Measurements from ENCODE around the gene EMC9. TPM values are rescaled to one million over a fixed set of nuclear protein-coding genes. Genes with fewer than 3 reads are reported as not detected.

The EMC9 gene
- total and polyA plus RNA-seq, 2 of the 8 experiments (the other 6 are each of a cell fraction or from before 2014, with no cell fraction given) = 38.4 to 47.2 TPM

DNA sequence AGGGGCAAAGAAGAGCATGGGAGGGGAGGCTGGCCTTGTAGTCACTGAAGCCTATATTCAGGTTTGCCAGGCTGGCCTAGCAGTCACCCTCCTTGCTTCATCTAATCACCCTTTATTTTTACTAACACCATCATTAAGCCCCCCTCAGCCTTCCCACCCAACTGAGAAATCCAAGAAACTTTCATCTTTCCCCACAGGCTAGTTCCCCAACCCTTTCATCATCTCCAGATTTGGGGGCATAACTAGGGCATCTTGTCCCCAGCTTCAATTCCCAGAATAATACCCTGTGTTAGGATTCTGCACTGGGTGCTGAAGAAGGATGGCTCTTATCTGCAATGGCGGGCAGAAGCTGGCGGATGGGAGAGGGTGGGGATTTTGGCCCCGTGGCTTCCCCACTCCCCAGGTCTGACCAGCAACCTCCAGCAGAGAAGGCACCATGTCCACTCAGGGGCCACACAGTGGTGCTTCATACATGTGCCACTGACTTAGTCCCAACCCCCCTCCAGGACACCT lies 40.4 kb downstream of the EMC9 start:
- no peaks in the 10 kb centered on the region for H3K27me3 ChIP-seq (replicated peaks in 1 of 4; ENCODE audit: control insufficient read depth in 3 of 4, extremely low read depth in 1 of 4, insufficient read depth in 3 of 4, low read length in 3 of 4)
- H2AFZ ChIP-seq (ENCODE audit: low read length) = no peak overlapping the region
- no peak overlapping the region for H4K91ac ChIP-seq (replicated peaks; ENCODE audit: insufficient read length, low read length)
- no peak overlapping the region for H2BK5ac ChIP-seq (ENCODE audit: low read depth, low read length)
- H3K18ac ChIP-seq (ENCODE audit: extremely low read depth, low read length) = no peak overlapping the region
- no peak overlapping the region for H3K14ac ChIP-seq (ENCODE audit: insufficient read length)
- H3K9me3 ChIP-seq (ENCODE audit: insufficient read depth in 2 of 2, low read depth in 1 of 2, low read length in 1 of 2) = peaks cover 7% of the 10 kb centered on the region in 2 experiments; a peak in 3 of 4 replicates
- H3K27ac ChIP-seq (ENCODE audit: low read depth, low read length) = no peak overlapping the region
- H2AK5ac ChIP-seq (ENCODE audit: low read depth, low read length) = no peak overlapping the region
- no peaks in the 10 kb centered on the region for H3K4me1 ChIP-seq (replicated peaks in 1 of 4; ENCODE audit: control insufficient read depth in 3 of 4, insufficient read depth in 4 of 4, low read length in 3 of 4)
- no peak overlapping the region for H3K4ac ChIP-seq (replicated peaks; ENCODE audit: insufficient read length, low read depth, low read length)
- no peak overlapping the region for H3K23ac ChIP-seq (ENCODE audit: insufficient read length)
- no peak overlapping the region for H2BK120ac ChIP-seq (replicated peaks; ENCODE audit: low read depth, low read length)
- DNase-seq (ENCODE audit: low read depth in 1 of 2, low spot score in 2 of 2) = no peak
- POLR2A ChIA-PET (ENCODE audit: partially characterized antibody) = interaction anchor here (0.9 to 23.9 kb wide), 16 partner anchors 7 to 102 kb away, joined by 3 to 626 read pairs (median 8); partner anchors contain the start of genes CARMIL3, CPNE6, DCAF11 and EMC9
- H2BK15ac ChIP-seq (ENCODE audit: low read length) = no peak overlapping the region
- no peaks in the 10 kb centered on the region for H3K23me2 ChIP-seq (ENCODE audit: low read depth, low read length)
- H2BK20ac ChIP-seq (ENCODE audit: low read length) = no peak overlapping the region
- WGBS, 2 experiments (ENCODE audit: extremely low coverage in 1 of 2, insufficient coverage in 1 of 2, insufficient read length in 1 of 2, insufficient replicate concordance in 2 of 2, low coverage in 1 of 2, low lambda C conversion rate in 2 of 2, missing lambda C conversion rate in 1 of 2) = 91% methylated on average over 3 of the region's 3 CpGs; no CpG with 5 or more reads in 1 of the 2 experiments
- no peak overlapping the region for H2BK12ac ChIP-seq (ENCODE audit: low read depth, low read length)
- H3K79me1 ChIP-seq (ENCODE audit: low read depth, low read length) = peaks cover 5% of the 10 kb centered on the region
- peaks cover 0 to 6% of the 10 kb centered on the region in 2 experiments; a peak in 1 of 4 replicates for H3K79me2 ChIP-seq (ENCODE audit: control insufficient read depth in 1 of 2, insufficient read depth in 2 of 2, low read length in 2 of 2)
- no peak for FAIRE-seq
- no peak overlapping the region; the same call in 1 of the 2 replicates for H4K8ac ChIP-seq (ENCODE audit: extremely low read depth, insufficient read depth, low read length)
- peaks cover 9 to 76% (median 47%) of the 10 kb centered on the region in 4 experiments; a peak in 7 of 8 replicates for H3K36me3 ChIP-seq (ENCODE audit: control insufficient read depth in 2 of 4, insufficient read depth in 4 of 4, low read length in 3 of 4)
- H3K9ac ChIP-seq (replicated peaks in 1 of 4; ENCODE audit: extremely low read depth in 1 of 4, low read depth in 3 of 4, low read length in 3 of 4) = no peak overlapping the region
- no peak overlapping the region for H3K56ac ChIP-seq (replicated peaks; ENCODE audit: insufficient read length, low read depth, low read length)
- no peak overlapping the region for H3K4me3 ChIP-seq (ENCODE audit: extremely low read depth in 1 of 4, insufficient read depth in 2 of 4, low read depth in 3 of 4, low read length in 4 of 4)
- peaks cover 7 to 11% of the 10 kb centered on the region in 2 experiments for H4K20me1 ChIP-seq (replicated peaks in 1 of 2; ENCODE audit: control insufficient read depth in 1 of 2, insufficient read depth in 2 of 2, low read length in 2 of 2)
- H4K5ac ChIP-seq (ENCODE audit: insufficient read length, low read depth, low read length) = no peak overlapping the region
- TF ChIP-seq RNF2 (IDR thresholded peaks at IDR 0.05; ENCODE audit: borderline replicate concordance, low read depth, low read length, missing control alignments, poor library complexity, severe bottlenecking) (no peak), EZH2 (IDR thresholded peaks at IDR 0.05; ENCODE audit: low read depth, low read length, severe bottlenecking) (no peak), CREB1 (IDR thresholded peaks at IDR 0.05) (no peak)
- H3K4me2 ChIP-seq (ENCODE audit: insufficient read depth in 1 of 2, low read depth in 2 of 2, low read length in 2 of 2) = no peak overlapping the region
- CTCF ChIA-PET (ENCODE audit: partially characterized antibody) = interaction anchor here (1.2 to 12.2 kb wide), 4 partner anchors 7 to 44 kb away, joined by 4 to 160 read pairs (median 74); partner anchors contain the start of gene PCK2

Measured in H1 (cell line).